Measurements from ENCODE around the gene THAP6.
"Not testable (repeated sequence)": the region's sequence is repeated elsewhere in the genome, so short reads cannot be mapped to it uniquely, and the experiment has no call there.

THAP6 gene

GRCh38 chr4:75497133-75497532 lies 17.1 kb upstream of the THAP6 start:
- Histone ChIP-seq H3K4me3 (ENCODE audit: low read depth, low read length) (no peak overlapping the region), H3K4me2 (ENCODE audit: low read length) (no peak overlapping the region), H3K9ac (no peak overlapping the region), H3K36me3 (ENCODE audit: control insufficient read depth, insufficient read depth, low read length) (no peaks in the 10 kb centered on the region), H3K9me3 (ENCODE audit: control insufficient read depth, low read length) (no peaks in the 10 kb centered on the region), H3K27ac (no peak overlapping the region), H3K4me1 (no peaks in the 10 kb centered on the region), H3K79me2 (peaks cover 2% of the 10 kb centered on the region), H2AFZ (no peak overlapping the region), H3K27me3 (ENCODE audit: control insufficient read depth, insufficient read depth, low read length) (no peaks in the 10 kb centered on the region)
- TF ChIP-seq, protein P1, sequence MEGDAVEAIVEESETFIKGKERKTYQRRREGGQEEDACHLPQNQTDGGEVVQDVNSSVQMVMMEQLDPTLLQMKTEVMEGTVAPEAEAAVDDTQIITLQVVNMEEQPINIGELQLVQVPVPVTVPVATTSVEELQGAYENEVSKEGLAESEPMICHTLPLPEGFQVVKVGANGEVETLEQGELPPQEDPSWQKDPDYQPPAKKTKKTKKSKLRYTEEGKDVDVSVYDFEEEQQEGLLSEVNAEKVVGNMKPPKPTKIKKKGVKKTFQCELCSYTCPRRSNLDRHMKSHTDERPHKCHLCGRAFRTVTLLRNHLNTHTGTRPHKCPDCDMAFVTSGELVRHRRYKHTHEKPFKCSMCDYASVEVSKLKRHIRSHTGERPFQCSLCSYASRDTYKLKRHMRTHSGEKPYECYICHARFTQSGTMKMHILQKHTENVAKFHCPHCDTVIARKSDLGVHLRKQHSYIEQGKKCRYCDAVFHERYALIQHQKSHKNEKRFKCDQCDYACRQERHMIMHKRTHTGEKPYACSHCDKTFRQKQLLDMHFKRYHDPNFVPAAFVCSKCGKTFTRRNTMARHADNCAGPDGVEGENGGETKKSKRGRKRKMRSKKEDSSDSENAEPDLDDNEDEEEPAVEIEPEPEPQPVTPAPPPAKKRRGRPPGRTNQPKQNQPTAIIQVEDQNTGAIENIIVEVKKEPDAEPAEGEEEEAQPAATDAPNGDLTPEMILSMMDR (IDR thresholded peaks at IDR 0.05): no peak

DNA sequence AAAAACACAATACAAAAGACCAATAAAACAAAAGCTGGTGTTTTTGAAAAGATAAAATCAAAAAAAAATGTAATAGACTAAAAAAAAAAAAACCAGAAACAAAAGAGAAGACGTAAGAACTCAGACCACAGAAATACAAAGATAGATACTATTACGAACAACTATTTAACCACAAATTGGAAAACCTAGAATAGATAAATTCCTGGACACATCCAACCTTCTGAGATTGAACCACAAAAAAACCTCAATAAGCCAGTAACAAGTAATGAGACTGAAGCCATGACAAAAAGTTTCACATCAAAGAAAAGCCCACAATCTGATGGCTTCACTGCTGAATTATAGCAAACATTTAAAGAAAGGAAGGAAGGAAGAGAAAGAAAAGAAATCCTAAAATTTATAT lies 16.2 kb upstream of the THAP6 start:
- TF ChIP-seq, protein P1 (IDR thresholded peaks at IDR 0.05): no peak

GRCh38 chr4:75499900-75500299 lies 14.4 kb upstream of the THAP6 start:
- Histone ChIP-seq H3K9me3 (ENCODE audit: control insufficient read depth, low read length) (no peaks in the 10 kb centered on the region), H3K27me3 (ENCODE audit: control insufficient read depth, insufficient read depth, low read length) (no peaks in the 10 kb centered on the region), H3K27ac (no peak overlapping the region), H3K4me1 (no peaks in the 10 kb centered on the region), H3K9ac (no peak overlapping the region), H3K79me2 (peaks cover 2% of the 10 kb centered on the region), H2AFZ (no peak overlapping the region), H3K4me3 (ENCODE audit: low read depth, low read length) (no peak overlapping the region), H3K4me2 (ENCODE audit: low read length) (no peak overlapping the region), H3K36me3 (ENCODE audit: control insufficient read depth, insufficient read depth, low read length) (no peaks in the 10 kb centered on the region)
- TF ChIP-seq, protein P1 (IDR thresholded peaks at IDR 0.05): no peak

More for the DNA sequence above, 16.2 kb upstream of the THAP6 start:
- H3K4me1 ChIP-seq: no peaks in the 10 kb centered on the region
- no peak overlapping the region for H3K4me2 ChIP-seq (ENCODE audit: low read length)
- no peak overlapping the region for H3K9ac ChIP-seq
- H3K27me3 ChIP-seq (ENCODE audit: control insufficient read depth, insufficient read depth, low read length): no peaks in the 10 kb centered on the region
- no peaks in the 10 kb centered on the region for H3K9me3 ChIP-seq (ENCODE audit: control insufficient read depth, low read length)
- no peaks in the 10 kb centered on the region for H3K36me3 ChIP-seq (ENCODE audit: control insufficient read depth, insufficient read depth, low read length)
- H3K4me3 ChIP-seq (ENCODE audit: low read depth, low read length): no peak overlapping the region
- H3K79me2 ChIP-seq: peaks cover 2% of the 10 kb centered on the region
- no peak overlapping the region for H3K27ac ChIP-seq
- no peak overlapping the region for H2AFZ ChIP-seq

DNA sequence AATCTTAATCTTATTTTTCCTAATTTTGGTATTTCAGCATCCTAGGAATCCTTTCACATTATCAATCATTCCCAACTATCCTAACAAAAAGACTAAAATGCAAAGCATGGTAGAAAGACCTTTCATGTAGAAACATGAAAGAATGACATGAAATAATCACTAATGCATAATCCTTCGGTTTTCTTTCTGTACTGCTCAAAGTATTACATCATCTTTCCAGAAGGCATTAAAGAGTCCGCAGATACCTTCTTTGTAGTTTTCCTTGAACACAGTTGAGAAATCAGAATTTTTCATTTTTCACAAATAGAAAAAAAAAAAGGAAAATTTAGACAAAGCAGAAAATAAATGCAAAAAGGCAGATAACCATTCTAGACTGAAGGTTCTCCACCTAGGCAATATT lies 11.6 kb upstream of the THAP6 start:
- no peaks in the 10 kb centered on the region for H3K9me3 ChIP-seq (ENCODE audit: control insufficient read depth, low read length)
- TF ChIP-seq, protein P1 (IDR thresholded peaks at IDR 0.05): no peak
- H3K79me2 ChIP-seq: peaks cover 2% of the 10 kb centered on the region
- H3K4me1 ChIP-seq: no peaks in the 10 kb centered on the region
- no peak overlapping the region for H3K4me2 ChIP-seq (ENCODE audit: low read length)
- H3K27me3 ChIP-seq (ENCODE audit: control insufficient read depth, insufficient read depth, low read length): no peaks in the 10 kb centered on the region
- no peak overlapping the region for H2AFZ ChIP-seq
- no peak overlapping the region for H3K4me3 ChIP-seq (ENCODE audit: low read depth, low read length)
- no peaks in the 10 kb centered on the region for H3K36me3 ChIP-seq (ENCODE audit: control insufficient read depth, insufficient read depth, low read length)
- H3K9ac ChIP-seq: no peak overlapping the region
- H3K27ac ChIP-seq: no peak overlapping the region

- no peak overlapping the region for H2AFZ ChIP-seq
- H3K9ac ChIP-seq: no peak overlapping the region
- H3K79me2 ChIP-seq: peaks cover 2% of the 10 kb centered on the region
- TF ChIP-seq, protein P1 (IDR thresholded peaks at IDR 0.05): no peak
- H3K9me3 ChIP-seq (ENCODE audit: control insufficient read depth, low read length): no peaks in the 10 kb centered on the region
- no peak overlapping the region for H3K4me2 ChIP-seq (ENCODE audit: low read length)
- no peaks in the 10 kb centered on the region for H3K36me3 ChIP-seq (ENCODE audit: control insufficient read depth, insufficient read depth, low read length)
- no peaks in the 10 kb centered on the region for H3K27me3 ChIP-seq (ENCODE audit: control insufficient read depth, insufficient read depth, low read length)
- H3K4me3 ChIP-seq (ENCODE audit: low read depth, low read length): no peak overlapping the region
- H3K4me1 ChIP-seq: no peaks in the 10 kb centered on the region
- no peak overlapping the region for H3K27ac ChIP-seq
Observed at GRCh38 chr4:75505630-75506029, 8.6 kb upstream of the THAP6 start.

- not testable (repeated sequence) for H3K79me2 ChIP-seq; H3K36me3 ChIP-seq (ENCODE audit: control insufficient read depth, insufficient read depth, low read length); H3K4me3 ChIP-seq (ENCODE audit: low read depth, low read length); H2AFZ ChIP-seq; H3K27ac ChIP-seq; H3K9me3 ChIP-seq (ENCODE audit: control insufficient read depth, low read length); H3K9ac ChIP-seq; H3K27me3 ChIP-seq (ENCODE audit: control insufficient read depth, insufficient read depth, low read length); H3K4me2 ChIP-seq (ENCODE audit: low read length); H3K4me1 ChIP-seq
Observed at GRCh38 chr4:75509592-75509991, 4.7 kb upstream of the THAP6 start.
